Activated CD4-positive, alpha-beta T cell treated with anti-CD3 and anti-CD28 coated beads, Interleukin-2, amount 50 U/mL, for 1 hour (primary cell): Measurements from ENCODE around the gene LGALS7.
"Not testable (repeated sequence)": the region's sequence is repeated elsewhere in the genome, so short reads cannot be mapped to it uniquely, and the experiment has no call there.

Experiments
- DNase-seq: peaks from one replicate; pipeline ENCODE4 v3.0.0-alpha.2; 2020

The LGALS7 gene

DNA sequence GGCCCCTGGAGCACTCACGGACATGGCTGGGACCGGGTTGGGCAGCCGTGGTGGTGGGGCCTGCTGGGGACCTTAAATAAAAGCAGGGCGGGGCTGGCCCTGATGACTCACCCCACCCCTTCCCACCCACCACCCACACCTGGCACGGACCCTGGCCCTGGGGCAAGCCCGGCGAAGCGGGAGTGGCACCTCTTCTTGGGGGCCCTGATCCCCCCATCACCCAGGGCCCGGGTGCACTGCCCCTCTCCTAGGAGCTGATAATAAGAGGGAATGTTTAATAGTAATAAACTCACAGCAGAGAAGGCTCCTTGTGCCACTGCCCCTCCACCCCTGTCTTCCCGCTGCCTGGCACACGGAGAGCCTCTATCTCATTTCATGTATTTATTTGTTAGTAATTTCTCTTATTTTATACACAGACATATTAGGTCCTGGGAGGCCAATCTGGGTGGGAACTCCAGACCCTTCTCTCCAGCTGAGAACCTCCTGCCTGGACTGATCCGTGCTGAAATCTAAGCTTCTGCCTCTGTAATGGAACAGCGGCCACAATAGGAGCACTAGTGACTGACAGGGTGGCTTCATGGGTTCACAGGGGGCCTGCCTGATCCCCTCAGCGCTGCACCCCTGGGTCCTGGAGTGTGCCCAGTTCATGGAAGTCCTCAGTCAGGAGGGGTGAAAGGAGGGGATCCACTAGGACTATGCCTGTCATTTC is at the start of gene LGALS7:
Gene LGALS7, minus strand, starts transcription at position 49 of the 709 bp plus-strand sequence. Its CDS starts 25 bp downstream, at position 24.
- no peak for DNase-seq

DNA sequence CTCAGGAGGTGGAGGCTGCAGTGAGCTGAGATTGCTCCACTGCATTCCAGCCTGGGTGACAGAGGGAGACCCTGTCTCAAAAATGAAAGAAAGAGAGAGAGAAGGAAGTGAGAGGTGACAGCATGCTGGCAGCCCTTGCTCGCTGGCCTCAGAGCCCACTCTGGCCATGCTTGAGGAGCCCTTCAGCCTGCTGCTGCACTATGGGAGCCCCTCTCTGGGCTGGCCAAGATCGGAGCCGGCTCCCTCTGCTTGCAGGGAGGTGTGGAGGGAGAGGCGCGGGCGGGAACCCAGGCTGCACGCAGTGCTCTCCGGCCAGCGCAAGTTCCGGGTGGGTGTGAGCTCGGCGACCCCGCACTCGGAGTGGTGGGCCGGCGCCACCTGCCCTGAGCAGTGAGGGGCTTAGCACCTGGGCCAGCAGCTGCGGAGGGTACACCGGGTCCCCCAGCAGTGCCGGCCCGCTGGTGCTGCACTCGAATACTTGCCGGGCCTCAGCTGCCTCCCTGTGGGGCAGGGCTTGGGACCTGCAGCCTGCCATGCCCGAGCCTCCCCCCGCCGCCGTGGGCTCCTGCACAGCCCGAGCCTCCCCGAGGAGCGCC is 48.0 kb upstream of the LGALS7 start:
- not testable (repeated sequence) for DNase-seq

DNA sequence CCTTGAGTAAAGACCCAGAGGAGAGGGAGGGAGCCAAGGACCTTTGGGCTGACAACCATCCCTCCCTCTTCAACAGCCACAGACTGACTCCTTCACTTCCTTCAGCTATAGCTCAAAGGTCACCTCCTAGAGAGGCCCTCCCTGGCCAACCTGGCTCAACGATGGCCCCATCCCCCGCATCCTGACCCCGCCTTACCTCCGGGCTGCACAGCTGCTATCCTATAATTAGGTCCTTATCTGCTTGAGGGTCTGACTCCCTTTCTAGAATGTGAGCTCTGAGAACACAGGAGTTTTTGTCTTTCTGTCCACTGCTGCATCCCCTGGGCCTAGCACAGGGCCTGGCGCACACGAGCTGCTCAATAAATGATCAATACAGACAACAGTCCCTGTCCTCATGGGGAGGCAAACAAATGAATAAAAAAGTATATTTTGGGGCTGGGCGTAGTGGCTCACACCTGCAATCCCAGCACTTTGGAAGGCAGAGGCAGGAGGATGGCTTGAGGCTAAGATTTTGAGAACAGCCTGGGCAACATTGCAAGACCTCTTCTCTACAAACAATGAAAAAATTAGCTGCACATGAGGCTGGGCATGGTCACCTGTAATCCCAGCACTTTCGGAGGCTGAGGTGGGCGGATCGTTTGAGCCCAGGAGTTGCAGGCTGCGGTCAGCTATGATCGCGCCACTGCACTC is 46.1 kb upstream of the LGALS7 start:
- DNase-seq, result no peak

DNA sequence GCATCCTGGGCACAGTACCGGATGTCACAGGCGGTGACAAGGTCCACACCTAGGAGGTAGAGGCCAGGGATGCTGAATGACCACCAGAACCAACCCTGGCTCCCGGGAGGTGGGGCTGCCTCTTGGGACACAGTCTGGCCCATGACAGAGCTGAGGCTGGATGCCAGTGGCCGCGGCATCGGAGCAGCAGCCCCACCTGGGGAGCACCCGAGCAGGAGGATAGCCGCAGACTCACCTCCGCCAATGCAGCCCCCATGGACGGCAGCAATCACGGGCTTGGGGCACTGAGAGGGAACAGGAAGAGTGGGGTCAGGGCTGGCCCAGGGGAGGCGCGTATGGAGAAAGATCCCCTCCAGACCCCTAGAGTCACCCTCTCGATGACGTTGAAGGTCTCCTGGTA is 43.8 kb upstream of the LGALS7 start:
- no peak for DNase-seq

DNA sequence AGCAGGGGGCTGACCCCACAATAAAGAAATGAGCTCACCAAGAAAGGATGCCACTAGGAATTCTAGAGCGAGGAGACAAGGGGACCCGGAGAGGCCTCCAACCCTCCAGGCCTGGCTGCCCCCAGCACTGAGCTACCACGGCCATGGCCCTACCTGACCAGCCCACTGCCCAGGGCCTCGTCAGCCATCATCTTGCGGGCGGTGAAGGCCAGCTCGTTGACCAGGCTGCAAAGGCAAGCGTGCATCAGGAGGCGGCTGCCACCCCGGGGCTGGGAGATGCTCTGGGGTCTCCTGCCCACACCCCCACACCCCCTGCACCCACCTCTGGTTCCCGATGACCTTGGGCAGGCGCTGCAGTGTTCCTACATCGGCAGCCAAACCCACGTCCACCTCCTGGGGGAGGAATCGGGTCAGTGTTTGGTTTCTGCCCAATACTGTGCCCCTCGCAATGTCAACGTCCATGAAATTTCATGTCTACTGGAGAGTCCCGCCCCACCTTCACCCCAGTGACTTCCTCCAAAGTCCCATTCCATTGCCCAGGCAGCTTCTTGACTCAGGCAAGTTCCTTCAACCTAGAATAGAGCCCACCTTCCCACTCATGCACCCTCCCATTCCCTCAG is 42.9 kb upstream of the LGALS7 start:
- no peak for DNase-seq

DNA sequence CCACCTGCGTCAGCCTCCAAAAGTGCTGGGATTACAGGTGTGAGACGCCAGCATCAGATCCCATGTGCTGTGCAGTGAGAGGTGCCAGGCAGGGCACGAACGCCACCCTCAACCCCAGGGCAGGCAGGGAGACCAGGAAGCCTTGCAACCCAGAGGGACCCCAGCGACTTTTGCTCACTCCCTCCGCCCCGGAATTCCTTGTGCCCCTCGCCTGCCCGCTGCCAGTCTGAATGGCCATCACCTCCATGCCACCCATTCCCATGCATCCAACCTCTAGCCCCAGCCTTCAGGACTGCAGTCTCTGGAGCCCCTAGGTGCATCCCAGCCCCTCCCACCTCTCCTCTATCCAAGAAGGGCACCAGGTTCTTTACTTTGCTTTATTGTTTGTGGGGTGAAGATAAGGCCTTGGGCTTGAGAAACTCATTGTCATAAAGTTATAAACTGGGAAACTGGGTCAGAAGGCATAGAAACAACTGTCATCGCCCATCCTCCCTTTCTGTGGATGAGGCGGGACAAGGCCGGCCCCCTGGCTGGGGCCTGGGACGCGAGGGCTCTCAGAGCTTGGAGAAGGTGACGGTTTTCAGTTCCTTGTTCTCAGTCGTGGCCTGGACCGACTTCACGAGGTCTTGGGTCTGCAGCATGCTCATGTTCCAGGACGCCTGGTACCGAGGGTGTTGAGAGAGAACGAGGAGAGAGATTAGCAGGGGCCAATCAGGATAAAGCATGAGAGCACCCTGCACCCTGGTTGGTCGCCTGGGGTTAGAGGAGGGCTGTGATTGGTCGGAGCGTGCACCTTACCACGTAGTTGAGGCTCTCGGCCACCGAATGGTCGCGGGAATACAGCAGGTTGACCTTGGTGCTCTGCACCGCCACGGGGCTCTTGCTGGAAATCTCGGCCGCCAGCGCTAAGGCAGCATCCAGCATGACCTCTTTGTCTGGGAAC is 42.0 kb upstream of the LGALS7 start:
- no peak for DNase-seq

DNA sequence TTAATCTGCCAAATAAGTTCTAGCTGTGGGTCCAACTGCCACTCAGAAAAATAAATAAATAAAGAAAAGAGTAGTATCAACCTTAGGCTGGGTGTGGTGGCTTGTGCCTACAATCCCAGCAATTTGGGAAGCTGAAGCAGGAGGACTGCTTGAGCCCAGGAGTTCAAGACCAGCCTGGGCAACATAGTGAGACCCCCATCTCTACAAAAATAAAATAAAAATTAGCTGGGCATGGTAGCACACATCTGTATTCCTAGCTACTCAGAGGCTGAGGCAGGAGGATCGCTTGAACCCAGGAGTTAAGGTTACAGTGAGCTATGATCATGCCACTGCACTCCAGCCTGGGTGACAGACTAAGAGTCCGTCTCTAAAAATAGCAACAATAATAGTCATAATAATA is 40.6 kb upstream of the LGALS7 start:
- not testable (repeated sequence) for DNase-seq

DNA sequence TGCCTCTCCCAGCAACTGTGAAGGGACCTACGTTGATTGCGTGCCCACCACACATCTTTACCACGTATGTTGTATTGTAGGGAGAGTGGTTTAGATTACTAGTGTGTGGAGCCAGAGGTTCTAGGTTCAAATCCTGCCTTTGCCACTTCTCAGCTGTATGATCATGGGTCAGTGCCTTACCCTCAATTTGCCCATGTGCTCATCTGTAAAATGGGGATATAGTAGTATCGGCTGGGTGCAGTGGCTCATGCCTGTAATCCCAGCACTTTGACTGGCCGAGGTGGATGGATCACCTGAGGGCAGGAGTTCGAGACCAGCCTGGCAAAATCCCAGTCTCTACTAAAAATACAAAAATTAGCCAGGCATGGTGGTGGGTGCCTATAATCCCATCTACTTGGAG is 40.0 kb upstream of the LGALS7 start:
- DNase-seq, result no peak

DNA sequence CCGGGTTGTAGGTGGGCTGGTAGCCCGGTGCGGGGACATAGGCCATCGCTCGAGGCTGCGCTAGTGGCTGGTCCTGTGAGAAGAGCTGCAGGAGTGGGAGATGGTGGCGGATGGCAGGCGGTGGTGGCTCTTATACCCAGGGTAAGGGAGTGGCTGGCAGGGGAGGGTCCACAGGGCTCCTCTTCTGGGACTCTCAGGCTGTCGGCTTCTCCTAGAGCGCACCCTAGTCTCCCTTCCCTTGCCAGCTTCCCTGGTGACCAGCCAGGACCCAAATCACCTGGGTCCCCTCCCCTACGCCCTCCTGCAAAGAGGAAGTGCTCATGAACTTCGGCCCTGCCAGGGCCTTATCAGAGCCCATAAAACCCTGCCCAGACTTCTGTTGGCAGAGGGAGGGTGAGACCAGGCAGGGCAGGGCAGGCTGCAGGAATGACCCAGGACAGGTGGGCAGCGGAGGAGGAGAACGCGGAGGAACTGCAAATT is 39.6 kb upstream of the LGALS7 start, which contains the start of gene LGALS4:
Gene LGALS4, minus strand, starts transcription at position 105 of the 480 bp plus-strand sequence. Its CDS starts 59 bp downstream, at position 46.
- no peak for DNase-seq

DNA sequence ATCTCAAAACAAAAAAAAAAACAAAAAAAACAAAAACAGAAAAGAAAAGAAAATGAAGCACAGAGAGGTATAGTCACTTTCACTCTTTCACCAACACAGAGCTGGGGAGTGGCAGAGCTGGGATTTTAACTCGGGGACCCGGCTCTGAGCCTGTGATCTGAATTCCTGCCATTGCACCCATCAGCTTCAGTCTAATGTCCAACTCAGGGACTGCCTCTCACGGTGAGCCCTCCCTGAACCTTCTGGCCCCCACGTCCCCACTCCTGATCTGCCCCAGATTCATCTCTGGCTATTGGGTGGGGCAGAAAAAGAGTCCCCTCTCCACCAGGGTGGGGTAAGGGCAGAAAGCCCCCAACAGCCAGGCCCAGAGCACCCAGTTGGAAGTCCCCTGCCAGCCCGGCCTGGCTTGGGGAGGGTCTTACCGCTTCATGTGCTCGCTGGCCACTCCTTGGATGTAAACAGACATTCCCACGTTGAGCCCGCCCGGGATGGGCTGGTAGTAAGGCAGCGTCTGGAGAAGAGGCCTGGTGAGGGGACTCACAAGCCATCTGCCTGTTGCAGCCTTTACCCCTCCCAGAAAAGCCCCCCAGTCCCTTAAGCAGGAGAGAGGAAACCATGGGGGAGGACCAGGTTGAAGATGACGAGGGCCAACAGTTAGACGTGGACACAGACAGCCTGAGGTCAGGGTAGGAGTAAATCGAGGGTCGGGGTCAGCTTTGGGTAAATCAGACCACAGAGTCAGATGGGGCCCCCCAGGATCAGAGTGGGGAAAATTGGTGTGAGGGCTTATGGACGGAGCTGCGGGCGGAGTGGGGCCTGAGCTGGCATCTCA is 38.9 kb upstream of the LGALS7 start:
- DNase-seq, result no peak

DNA sequence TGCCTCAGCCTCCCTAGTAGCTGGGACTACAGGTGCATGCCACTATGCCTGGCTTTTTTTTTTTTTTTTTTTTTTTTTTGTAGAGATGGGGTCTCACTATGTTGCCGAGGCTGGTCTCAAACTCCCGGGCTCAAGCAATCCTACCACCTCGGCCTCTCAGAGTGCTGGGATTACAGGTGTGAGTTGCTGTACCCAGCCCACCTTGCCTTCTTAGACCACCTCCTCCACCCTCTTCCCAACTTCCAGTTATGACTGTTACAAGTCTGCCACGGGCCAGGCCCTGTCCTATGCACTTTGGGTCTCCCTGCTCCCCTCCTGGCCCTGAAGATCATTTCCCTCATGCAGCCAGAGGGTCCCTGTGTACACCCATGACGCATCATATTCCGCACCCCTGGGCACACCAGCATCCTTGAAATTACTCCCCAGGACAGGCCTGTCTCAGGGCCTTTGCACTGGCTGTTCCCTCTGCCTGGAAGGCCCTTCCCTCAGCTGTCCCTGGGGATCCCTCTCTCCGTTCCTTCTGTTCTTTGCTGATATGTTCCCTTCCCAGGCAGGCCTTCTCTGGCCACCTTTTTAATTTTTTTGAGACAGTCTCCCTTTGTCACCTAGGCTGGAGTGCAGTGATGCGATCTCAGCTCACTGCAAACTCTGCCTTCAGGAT is 36.4 kb upstream of the LGALS7 start:
- no peak for DNase-seq

DNA sequence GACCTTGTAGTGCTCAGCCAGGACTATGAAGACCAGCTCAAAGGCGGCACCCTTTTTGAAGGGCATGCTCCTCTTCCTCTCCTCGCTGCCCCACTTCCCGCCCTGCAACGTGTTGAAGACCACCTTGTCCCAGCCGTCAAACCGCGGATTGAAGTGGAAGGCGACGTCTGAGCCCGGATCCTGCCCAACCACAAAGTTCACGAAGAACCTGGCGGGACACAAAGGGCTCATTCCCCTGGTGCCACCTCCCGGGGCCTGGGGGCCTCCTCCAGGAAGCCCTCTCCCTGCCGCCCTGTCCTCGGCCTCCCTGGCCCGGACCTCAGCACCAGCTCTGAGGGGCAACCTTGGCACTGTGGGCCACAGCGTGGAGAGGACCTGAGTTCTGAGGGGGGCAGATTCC is 35.4 kb upstream of the LGALS7 start:
- DNase-seq, result no peak

DNA sequence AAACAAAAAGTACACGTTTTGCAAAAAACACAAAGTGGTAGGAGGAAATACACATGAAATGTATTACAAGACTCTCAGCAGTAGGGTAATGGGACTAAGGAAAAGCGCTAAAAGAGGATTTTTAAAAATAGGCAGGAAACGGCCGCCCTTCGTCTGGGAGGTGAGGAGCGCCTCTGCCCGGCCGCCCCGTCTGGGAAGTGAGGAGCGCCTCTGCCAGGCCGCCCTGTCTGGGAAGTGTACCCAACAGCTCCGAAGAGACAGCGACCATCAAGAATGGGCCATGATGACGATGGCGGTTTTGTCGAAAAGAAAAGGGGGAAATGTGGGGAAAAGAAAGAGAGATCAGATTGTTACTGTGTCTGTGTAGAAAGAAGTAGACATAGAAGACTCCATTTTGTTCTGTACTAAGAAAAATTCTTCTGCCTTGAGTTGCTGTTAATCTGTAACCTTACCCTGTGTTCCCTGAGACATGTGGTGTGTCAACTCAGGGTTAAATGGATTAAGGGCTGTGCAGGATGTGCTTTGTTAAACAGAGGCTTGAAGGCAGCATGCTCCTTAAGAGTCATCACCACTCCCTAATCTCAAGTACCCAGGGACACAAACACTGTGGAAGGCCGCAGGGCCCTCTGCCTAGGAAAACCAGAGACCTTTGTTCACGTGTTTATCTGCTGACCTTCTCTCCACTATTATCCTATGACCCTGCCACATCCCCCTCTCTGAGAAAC is 34.2 kb upstream of the LGALS7 start:
- DNase-seq, result not testable (repeated sequence)

DNA sequence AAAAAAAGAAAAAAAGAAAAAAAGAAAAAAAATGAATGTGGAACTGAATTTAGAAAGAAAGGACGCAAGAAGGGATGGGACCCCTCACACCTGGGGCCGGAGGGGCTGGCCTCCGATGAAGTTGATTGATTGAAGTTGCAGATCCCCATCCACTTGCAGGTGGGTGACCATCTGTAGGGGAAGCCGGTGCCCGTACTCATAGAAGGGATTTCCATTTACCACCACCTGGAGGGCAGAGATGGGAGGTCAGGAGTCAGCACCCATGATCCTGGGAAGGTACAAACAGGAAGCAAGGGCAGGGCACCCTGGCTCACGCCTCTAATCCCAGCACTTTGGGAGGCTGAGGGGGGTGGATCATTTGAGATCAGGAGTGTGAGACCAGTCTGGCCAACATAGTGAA is 33.1 kb upstream of the LGALS7 start:
- DNase-seq, result no peak

DNA sequence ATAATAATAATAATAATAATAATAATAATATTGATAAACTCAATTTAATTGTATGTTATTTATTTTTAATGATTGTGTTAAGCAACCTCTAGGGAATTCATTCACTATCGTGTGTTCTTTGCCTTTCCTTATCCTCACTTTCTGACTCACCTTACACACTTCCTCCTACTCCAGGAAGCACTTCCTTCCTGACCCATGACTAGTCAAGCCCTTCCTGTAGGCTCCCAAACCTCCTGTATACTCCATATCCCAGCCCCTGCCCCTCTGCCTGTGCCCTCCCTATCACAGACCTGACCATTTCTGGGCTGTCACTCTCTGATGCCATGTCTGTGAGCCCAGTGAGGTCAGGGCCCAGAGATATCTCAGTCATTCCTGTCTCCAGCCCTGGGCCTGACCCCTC is 31.9 kb upstream of the LGALS7 start:
- DNase-seq, result no peak

DNA sequence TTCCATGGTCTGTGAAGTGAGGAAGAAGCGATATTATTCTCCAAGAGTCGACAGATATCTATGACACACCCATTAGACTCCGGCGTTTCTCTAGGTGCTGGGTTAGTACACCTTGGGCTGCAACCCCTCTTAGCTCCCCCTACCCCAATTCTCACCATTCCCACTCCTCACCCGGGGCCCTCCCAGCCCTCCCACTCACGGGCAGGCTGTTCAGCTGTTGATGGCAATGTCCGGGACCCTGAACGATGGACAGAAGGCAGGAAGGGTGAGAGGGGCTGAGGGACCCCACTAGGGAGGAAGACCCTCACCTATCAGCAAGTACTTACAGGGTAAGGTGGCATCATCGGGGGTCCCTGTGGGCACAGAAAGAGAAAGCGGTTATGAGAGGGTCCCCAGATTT is 30.2 kb upstream of the LGALS7 start:
- DNase-seq, result no peak

DNA sequence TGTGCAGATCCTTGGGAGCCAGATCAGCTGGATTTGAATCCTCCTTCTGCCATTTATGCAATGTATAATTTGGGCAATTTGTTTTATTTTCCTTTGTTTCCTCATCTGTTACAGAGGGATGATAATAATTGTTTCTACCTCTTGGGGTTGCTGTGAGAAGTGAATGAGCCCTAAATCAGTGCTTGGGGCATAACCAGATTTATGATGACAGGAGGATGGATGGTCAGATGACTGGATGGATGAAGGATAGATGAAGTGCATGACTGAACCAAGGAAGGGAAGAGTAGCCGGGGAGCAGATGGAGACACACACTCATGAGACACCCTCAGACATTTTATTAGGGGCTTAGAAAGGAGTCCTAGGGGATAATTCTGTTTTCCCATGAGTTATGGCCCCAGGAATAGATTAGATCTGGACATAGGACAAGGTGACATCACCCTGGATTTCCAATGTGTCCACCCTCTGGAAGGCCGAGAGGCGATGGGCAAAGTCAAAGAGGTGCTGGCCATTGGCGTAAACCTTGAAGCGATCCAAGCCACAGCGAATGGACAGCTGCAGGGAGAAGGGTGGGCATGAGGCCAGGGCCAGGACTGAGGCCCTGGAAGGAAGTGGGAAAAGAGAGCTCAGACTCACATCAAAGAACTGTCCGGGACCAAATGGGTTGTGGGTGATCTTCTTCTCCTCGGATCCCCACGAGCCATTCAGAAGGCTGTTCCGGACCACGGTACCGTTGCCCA is 28.2 kb upstream of the LGALS7 start:
- DNase-seq, result no peak

DNA sequence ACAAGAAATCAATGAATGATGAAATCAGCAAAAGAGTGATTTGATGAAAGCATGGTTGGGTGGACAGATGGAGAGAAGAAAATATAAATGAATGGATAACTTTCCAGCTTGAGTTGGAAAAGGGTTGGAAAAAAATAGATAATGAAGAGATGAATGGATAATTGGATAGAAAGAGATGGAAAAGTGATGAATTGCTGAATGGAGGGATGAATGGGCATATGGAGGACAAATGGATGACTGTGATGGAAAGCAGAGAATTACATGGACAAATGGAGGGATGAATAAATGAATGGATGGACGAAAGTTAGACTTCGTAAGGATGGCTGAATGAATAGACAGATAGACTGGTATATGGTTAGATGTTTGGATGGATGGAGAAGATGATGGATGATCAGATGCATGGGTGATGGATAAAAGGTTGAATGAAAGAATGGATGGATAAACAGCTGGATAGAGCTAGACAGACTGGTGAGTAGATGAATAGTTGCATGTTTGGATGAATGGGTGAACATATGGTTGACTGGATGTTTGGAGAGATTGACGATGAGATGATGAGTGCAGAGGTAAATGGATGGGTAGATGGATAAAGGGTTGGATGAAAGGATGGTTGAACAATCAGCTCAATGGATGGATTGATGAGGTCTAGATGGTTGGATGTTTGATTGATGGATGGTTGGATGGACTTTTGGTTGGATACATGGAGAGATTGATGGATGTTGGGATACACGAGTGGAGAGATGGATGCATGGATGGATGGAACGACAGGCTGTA is 27.4 kb upstream of the LGALS7 start:
- DNase-seq, result no peak

DNA sequence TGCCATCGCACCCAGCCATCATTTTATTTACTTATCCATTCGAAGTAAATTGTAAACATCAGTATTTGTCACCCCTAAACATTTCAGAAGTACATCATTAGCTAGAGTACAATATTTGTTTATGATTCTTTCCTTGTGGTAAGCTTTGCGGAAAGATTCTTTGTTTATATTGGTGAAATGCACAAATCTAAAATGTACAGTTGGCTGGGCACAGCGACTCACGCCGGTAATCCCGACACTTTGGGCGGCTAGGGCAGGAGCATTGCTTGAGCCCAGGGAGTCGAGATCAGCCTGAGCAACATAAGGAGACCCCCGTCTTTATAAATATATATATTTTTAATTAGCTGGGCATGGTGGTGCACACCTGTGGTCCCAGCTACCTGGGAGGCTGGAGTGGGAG is 25.8 kb upstream of the LGALS7 start:
- DNase-seq, result no peak
